Measurements from ENCODE around the gene LARP4B.

GRCh38 chr10:792083-792791, 139.3 kb downstream of the LARP4B start:
- no peak for TF ChIP-seq CTCF (IDR thresholded peaks at IDR 0.05)
- TF ChIP-seq POLR2A (IDR thresholded peaks at IDR 0.05) = no peak
- no peak for TF ChIP-seq POLR2AphosphoS5 (IDR thresholded peaks at IDR 0.05; ENCODE audit: insufficient read depth in 1 of 2, low read depth in 1 of 2)

Measured in vagina (tissue), 2 donors.